Neural cell (in vitro differentiated cells): Measurements from ENCODE around the gene TTYH3.

ENCODE experiments used
- CTCF ChIP-seq: fragments of 450-650 bp; IDR thresholded peaks from 2 replicates; pipeline ENCODE4 v1.5.1; 2014; ENCODE audit warnings: antibody characterized with exemption, mild to moderate bottlenecking, moderate library complexity; ENCODE audit not compliant: poor library complexity, severe bottlenecking
- SMC3 ChIP-seq: fragments of 450-650 bp; conservative IDR thresholded peaks from 2 replicates; pipeline ENCODE4 v1.6.1; 2014; ENCODE audit warnings: antibody characterized with exemption, mild to moderate bottlenecking, moderate library complexity; ENCODE audit not compliant: poor library complexity

GRCh38 chr7:2624293-2624886, 7.4 kb upstream of the TTYH3 start:
- no peak for TF ChIP-seq CTCF
- no peak for TF ChIP-seq SMC3
